ENCODE data around the gene KDM4C. TPM values are rescaled to one million over a fixed set of nuclear protein-coding genes. Genes with fewer than 3 reads are reported as not detected.

The KDM4C gene
- total and polyA plus RNA-seq, 2 experiments from 2014 or later = 14.3 to 20.6 TPM

DNA sequence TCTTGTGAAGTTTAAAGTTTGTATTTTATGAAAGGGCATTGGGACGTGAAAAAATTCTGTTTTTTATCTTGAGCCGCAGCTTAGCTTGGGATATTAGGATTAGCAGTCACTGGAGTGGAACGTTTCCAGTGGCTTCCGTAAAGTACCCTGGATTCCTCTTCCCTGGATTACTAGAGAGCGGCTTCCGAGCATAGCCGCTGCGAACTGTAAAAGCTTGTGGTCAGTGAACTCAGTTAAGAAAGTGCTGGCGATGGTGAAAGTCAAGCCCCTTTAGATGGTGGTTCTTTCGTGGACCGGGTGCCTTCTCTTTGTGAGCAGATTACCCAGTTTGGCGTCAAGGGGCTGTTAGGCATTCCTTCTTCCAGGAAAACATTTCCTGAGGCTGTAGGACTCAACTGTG is 168.1 kb downstream of the KDM4C start:
- H3K4me2 ChIP-seq (ENCODE audit: unreplicated experiment) = no peak overlapping the region
- H3K9me2 ChIP-seq (ENCODE audit: insufficient read depth) = no peaks in the 10 kb centered on the region
- no peak for DNase-seq
- H4K20me1 ChIP-seq (ENCODE audit: insufficient read depth) = no peaks in the 10 kb centered on the region
- no peak overlapping the region for H3K27ac ChIP-seq
- H3K4me1 ChIP-seq (ENCODE audit: insufficient read depth) = peaks cover 13% of the 10 kb centered on the region
- 92 to 95% methylated on average over 12 of the region's 12 CpGs for WGBS, 2 experiments (ENCODE audit: low coverage in 1 of 2, low lambda C conversion rate in 2 of 2, missing lambda C conversion rate in 2 of 2)
- no peak overlapping the region for H3K9ac ChIP-seq
- peaks cover 21% of the 10 kb centered on the region; the same call in 1 of the 2 replicates for H3K79me2 ChIP-seq (ENCODE audit: insufficient read depth)
- no peaks in the 10 kb centered on the region for H3K36me3 ChIP-seq (ENCODE audit: low read depth)
- no peak overlapping the region for H3K4me3 ChIP-seq
- H3K27me3 ChIP-seq (replicated peaks; ENCODE audit: insufficient read depth) = no peaks in the 10 kb centered on the region
- H3F3A ChIP-seq (ENCODE audit: insufficient read depth) = no peaks in the 10 kb centered on the region; the same call in 1 of the 2 replicates
- no peaks in the 10 kb centered on the region for H3K9me3 ChIP-seq (ENCODE audit: low read depth)
- in situ Hi-C loops (cut with MboI) = no loop called here
- TF ChIP-seq EZH2phosphoT487 (IDR thresholded peaks at IDR 0.05; ENCODE audit: insufficient read depth, low read depth) (no peak), EZH2 (IDR thresholded peaks at IDR 0.05; ENCODE audit: insufficient read depth, poor library complexity, severe bottlenecking) (no peak)
- no peak overlapping the region for H2AFZ ChIP-seq

DNA sequence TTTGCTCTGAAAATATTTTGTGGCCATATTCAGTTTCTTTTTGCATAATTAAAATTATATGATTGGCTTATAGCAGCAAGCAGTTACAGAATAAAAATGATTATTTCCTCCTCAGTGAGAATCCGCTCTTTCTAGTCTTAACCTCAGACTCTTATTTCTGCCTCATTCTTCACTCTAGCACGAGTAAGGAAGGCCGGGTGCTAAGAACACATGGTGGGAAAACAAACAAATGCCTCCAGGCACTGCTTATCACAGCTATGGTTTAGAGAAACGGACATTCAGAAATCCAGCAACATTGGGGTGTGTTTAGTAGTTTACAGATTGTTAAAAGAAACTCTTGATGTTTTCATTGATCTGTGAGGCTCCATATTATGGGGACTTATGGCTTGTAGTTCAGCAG is 168.7 kb downstream of the KDM4C start:
- H3K36me3 ChIP-seq (ENCODE audit: low read depth) = no peaks in the 10 kb centered on the region
- H3K27ac ChIP-seq = no peak overlapping the region
- H3K9me3 ChIP-seq (ENCODE audit: low read depth) = no peaks in the 10 kb centered on the region
- no peaks in the 10 kb centered on the region for H4K20me1 ChIP-seq (ENCODE audit: insufficient read depth)
- H3K4me2 ChIP-seq (ENCODE audit: unreplicated experiment) = no peak overlapping the region
- WGBS, 2 experiments (ENCODE audit: low coverage in 1 of 2, low lambda C conversion rate in 2 of 2, missing lambda C conversion rate in 2 of 2) = 82 to 84% methylated on average over 4 of the region's 4 CpGs
- H3F3A ChIP-seq (ENCODE audit: insufficient read depth) = no peaks in the 10 kb centered on the region; the same call in 1 of the 2 replicates
- in situ Hi-C loops (cut with MboI) = no loop called here
- no peak for DNase-seq
- H3K4me3 ChIP-seq = no peak overlapping the region
- no peak overlapping the region for H2AFZ ChIP-seq
- H3K79me2 ChIP-seq (ENCODE audit: insufficient read depth) = peaks cover 21% of the 10 kb centered on the region; the same call in 1 of the 2 replicates
- peaks cover 19% of the 10 kb centered on the region for H3K4me1 ChIP-seq (ENCODE audit: insufficient read depth)
- H3K9ac ChIP-seq = no peak overlapping the region
- TF ChIP-seq EZH2phosphoT487 (IDR thresholded peaks at IDR 0.05; ENCODE audit: insufficient read depth, low read depth) (no peak), EZH2 (IDR thresholded peaks at IDR 0.05; ENCODE audit: insufficient read depth, poor library complexity, severe bottlenecking) (no peak)
- no peaks in the 10 kb centered on the region for H3K27me3 ChIP-seq (replicated peaks; ENCODE audit: insufficient read depth)
- H3K9me2 ChIP-seq (ENCODE audit: insufficient read depth) = no peaks in the 10 kb centered on the region

DNA sequence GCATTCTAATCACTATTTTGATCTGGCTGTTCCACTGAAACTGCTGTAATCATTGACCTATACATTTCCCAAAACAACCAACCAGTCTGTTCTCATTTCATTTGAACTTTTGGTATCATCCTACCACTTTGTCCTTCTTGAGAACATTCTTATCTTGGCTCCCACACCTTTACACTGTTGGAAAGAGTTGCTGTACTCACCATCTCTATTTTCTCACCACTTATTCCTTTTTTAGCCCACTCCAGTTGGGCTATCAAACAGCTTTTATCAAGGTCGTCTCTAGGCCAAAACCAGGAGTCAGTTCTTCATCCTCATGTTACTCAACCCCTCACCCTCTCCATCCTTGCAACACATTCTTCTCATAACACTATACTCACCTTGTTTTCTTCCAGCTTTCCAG is 170.1 kb downstream of the KDM4C start:
- 92 to 100% methylated on average over 1 of the region's 1 CpG for WGBS, 2 experiments (ENCODE audit: low coverage in 1 of 2, low lambda C conversion rate in 2 of 2, missing lambda C conversion rate in 2 of 2)
- Histone ChIP-seq H3F3A (ENCODE audit: insufficient read depth) (peaks cover 1% of the 10 kb centered on the region; the same call in 1 of the 2 replicates), H3K4me3 (no peak overlapping the region), H4K20me1 (ENCODE audit: insufficient read depth) (no peaks in the 10 kb centered on the region), H3K4me1 (ENCODE audit: insufficient read depth) (peaks cover 32% of the 10 kb centered on the region), H3K27me3 (replicated peaks; ENCODE audit: insufficient read depth) (no peaks in the 10 kb centered on the region), H3K79me2 (ENCODE audit: insufficient read depth) (peaks cover 15% of the 10 kb centered on the region; the same call in 1 of the 2 replicates), H3K9me3 (ENCODE audit: low read depth) (no peaks in the 10 kb centered on the region), H3K4me2 (ENCODE audit: unreplicated experiment) (no peak overlapping the region), H3K36me3 (ENCODE audit: low read depth) (no peaks in the 10 kb centered on the region), H3K27ac (no peak overlapping the region), H2AFZ (no peak overlapping the region), H3K9ac (no peak overlapping the region), H3K9me2 (ENCODE audit: insufficient read depth) (no peaks in the 10 kb centered on the region)
- in situ Hi-C loops (cut with MboI) = no loop called here
- no peak for DNase-seq
- TF ChIP-seq EZH2phosphoT487 (IDR thresholded peaks at IDR 0.05; ENCODE audit: insufficient read depth, low read depth) (no peak), EZH2 (IDR thresholded peaks at IDR 0.05; ENCODE audit: insufficient read depth, poor library complexity, severe bottlenecking) (no peak)

DNA sequence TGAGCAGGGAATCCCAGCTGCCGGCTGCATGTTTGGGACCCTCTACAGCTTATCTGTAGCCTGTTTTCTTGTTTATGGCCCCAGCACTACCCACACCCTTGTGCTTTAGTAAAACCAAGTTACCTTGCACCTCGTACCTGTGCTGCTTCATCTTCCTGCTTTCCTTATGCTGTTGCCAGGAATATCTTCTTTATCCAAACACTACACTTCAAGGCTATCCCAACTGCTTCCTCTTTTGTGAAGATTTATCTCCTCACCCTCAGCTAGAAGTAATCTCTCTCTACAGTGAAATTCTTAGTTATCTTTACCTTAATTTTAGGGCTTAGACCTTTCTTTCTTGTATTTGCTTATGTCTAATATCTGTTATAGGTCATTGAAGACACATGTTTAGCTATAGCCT is 171.1 kb downstream of the KDM4C start:
- Histone ChIP-seq H3K9me3 (ENCODE audit: low read depth) (no peaks in the 10 kb centered on the region), H3K4me1 (ENCODE audit: insufficient read depth) (peaks cover 32% of the 10 kb centered on the region), H3K4me2 (ENCODE audit: unreplicated experiment) (no peak overlapping the region), H3K27ac (no peak overlapping the region), H3F3A (ENCODE audit: insufficient read depth) (peaks cover 7% of the 10 kb centered on the region; the same call in 1 of the 2 replicates), H3K9ac (no peak overlapping the region), H2AFZ (no peak overlapping the region), H3K4me3 (no peak overlapping the region), H3K79me2 (ENCODE audit: insufficient read depth) (peaks cover 15% of the 10 kb centered on the region; the same call in 1 of the 2 replicates), H3K27me3 (replicated peaks; ENCODE audit: insufficient read depth) (no peaks in the 10 kb centered on the region), H4K20me1 (ENCODE audit: insufficient read depth) (no peaks in the 10 kb centered on the region), H3K9me2 (ENCODE audit: insufficient read depth) (no peaks in the 10 kb centered on the region), H3K36me3 (ENCODE audit: low read depth) (no peaks in the 10 kb centered on the region)
- no peak for DNase-seq
- WGBS, 2 experiments (ENCODE audit: low coverage in 1 of 2, low lambda C conversion rate in 2 of 2, missing lambda C conversion rate in 2 of 2) = 95 to 96% methylated on average over 2 of the region's 2 CpGs
- no peak for TF ChIP-seq EZH2 (IDR thresholded peaks at IDR 0.05; ENCODE audit: insufficient read depth, poor library complexity, severe bottlenecking)
- TF ChIP-seq EZH2phosphoT487 (IDR thresholded peaks at IDR 0.05; ENCODE audit: insufficient read depth, low read depth) = no peak
- in situ Hi-C loops (cut with MboI) = no loop called here
